GM18858 (cell line): ENCODE data around the gene AKAP8L.
"Not testable (repeated sequence)": the region's sequence is repeated elsewhere in the genome, so short reads cannot be mapped to it uniquely, and the experiment has no call there.

Experiments
- ATAC-seq: cut with Tn5 transposase; IDR thresholded peaks from one replicate; pipeline ENCODE4 v1.9.1; 2021; ENCODE audit not compliant: unreplicated experiment

The AKAP8L gene

DNA sequence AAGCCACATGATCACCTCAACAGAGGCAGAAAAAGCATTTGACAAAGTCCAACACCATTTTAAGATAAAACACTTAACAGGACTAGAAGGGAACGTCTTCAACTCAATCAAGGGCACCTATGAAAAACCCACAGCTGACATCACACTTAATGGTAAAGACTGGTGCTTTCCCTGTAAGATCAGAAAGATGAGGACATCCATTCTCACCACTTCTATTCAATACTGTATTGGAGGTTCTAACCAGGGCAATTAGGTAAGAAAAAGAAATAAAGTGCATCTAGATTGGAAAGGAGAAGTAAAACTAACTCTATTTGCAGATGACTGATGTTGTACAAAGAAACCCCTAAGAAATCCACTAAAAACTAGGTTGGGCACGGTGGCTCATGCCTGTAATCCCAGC, 28.0 kb downstream of the AKAP8L start:
- no peak for ATAC-seq

DNA sequence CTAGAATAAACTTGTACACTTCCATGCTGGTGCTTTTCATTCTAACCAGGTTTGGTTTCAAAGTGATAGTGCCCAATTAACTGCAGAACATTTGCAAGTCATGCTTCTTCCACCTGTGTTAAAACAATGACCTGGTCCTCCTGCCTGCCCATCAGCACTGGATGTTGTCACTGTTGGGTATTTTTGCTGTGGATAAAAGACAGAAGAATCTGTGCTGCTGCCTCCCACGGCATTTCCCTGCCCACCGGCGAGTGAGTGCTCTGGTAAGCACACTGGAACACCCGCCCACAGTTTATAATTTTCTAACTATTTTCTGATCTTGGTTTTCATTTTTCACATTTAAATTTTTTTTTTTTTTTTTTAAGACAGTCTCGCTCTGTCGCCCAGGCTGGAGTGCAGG, 36.9 kb downstream of the AKAP8L start:
- no peak for ATAC-seq

DNA sequence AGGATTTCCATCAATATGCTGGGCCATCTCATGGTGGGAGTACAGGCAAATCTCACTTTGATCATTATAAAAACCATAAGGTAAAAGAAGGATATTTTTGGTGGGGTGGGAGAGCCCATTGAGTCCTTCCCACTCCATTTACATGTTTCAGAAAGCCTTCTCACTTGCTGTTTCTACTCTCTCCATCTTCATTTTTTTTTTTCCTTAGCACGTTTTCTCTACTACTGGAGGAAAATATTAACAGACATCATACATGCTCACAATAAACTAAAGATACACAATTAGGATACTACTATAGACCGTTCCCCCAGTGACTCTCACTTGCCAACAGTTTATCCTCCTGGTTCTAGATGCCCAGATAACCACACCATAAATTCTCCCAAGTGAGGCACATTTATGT, 37.4 kb downstream of the AKAP8L start:
- no peak for ATAC-seq

DNA sequence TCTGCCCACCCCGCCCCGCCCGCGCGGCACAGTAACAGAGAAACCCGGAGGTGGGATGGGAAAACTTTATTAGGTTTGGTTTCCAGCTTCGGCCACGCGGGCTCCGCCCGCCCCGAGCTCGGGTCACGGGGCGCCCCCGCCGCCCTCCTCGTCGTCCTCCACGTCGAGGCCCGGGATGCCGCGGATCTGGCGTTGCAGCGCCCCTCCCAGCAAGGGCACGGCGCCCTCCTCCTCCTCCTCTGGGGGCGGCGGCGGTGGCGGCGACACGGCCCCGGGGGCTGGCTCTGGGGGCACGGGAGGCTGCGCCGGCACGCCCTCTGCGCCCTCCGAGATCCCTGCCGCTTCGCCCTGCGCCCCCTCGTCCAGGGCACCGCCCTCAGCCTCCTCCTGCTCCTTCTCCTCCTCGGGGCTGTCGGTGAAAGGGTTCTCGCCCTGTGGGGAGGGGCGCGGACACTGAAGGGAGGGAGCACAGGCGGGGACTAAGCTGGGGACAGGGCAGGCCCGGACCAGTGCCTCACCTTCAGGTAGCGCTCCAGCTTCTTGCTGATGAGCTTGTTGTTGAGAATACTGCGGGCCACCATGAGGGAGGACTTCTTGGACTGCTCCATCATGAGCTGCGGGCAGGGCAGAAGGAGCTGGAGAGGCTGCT, 38.7 kb downstream of the AKAP8L start:
- ATAC-seq, result peak; percentile 19

DNA sequence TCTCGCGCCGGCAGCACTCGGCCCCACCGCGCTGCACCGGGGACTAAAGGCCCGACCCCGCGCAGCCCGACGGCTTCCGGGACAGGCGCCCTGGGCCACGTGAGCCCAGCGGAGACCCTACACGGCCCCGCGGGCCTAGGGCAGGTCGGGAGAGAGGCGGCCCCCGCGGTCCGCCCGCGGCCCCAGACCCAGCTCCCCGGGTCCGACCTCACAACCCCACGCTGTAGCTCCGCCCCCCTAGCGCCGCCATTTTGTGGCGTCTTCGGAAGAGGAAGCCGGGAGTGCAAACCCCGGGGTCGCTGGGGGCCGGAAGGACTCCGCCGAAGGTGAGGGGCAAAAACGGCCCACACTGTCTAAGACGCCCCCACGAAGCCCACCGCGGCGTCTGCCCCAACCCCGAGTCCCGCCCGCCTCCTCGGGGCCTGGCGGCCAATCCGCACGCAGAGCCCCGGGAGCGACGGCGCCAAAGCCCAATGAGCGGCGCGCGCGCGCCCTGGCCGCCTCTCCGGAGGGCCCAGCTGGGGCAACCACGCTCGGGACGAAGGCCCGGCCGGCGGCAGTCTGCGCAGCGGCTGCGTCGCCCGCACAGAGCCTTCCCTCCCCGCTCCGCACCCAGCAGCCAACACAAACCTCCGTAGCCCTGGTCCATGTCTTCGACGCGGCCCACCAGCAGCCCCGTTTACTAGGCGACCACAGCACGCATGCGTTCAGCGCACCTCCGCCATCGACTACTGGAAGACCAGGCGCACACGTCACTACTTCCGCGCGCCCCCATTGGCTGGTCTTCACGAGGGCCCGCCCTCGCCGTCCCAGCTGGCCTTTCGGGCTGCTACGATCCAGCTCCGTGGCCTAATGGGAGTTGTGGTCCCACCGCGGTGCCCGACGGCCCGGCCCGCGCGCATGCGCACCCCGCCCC, 39.4 kb downstream of the AKAP8L start, which contains the start of gene AKAP8:
AKAP8 (minus strand) TSS at position 705 of the 916 bp plus-strand sequence; CDS start at position 649, 56 bp downstream.
- ATAC-seq, result peak; percentile 37

DNA sequence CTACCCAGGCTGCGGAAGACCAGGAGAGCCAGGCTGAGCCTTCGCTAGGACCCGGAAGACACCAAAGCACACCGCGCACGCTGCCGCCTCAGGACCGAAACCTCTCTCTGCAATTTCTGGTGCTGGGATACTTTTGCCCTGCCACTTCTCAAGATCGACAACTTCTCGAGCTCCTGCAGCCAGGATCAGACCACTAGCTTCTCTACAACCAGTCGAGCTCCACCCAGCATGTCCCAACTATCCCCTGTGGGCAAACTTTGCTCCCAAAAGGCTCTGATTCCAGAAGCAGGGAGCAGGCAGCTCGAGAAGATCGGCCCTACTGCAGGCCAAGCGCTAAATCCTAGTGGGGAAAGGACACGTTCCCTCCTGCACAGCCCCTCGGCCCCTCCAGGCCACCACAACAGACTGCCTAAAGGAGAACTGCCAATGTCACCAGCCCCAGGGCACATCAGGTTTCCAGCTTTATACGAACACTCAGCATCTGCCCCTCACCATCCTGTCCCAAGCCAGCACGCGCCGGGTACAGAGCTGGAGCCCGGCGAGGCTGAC, 40.2 kb downstream of the AKAP8L start:
- ATAC-seq, result no peak

DNA sequence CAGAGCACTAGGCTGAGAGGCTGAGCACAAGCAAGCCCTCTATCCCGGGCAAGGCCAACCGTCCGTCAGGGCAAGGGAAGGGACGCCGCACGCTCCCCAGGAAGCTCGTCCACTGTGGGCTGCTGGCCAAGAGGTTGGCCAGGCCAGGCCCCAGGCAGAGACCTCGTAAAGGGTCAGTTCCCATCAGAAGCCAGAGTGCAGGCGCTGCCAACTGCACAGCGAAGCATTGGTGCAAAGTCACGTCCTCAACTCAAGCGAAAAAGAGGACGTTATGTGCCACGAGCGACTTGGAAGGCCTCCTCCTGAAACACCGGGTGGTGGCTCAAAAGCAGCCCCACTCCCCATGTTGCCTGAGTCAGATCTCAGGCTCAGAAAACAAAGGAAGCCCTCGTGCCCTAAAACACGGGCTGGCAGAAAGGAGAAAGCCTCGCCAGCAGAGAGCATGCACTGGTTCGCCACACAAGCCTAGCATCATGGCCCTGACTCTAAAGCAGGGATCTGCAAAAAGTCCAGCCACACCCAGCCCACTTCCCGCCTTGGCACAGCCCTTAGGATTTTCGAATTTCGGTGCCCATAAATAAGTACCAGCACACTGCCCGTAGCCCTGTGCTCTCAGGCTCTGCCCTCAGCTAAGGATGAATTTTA, 43.9 kb downstream of the AKAP8L start:
- no peak for ATAC-seq

DNA sequence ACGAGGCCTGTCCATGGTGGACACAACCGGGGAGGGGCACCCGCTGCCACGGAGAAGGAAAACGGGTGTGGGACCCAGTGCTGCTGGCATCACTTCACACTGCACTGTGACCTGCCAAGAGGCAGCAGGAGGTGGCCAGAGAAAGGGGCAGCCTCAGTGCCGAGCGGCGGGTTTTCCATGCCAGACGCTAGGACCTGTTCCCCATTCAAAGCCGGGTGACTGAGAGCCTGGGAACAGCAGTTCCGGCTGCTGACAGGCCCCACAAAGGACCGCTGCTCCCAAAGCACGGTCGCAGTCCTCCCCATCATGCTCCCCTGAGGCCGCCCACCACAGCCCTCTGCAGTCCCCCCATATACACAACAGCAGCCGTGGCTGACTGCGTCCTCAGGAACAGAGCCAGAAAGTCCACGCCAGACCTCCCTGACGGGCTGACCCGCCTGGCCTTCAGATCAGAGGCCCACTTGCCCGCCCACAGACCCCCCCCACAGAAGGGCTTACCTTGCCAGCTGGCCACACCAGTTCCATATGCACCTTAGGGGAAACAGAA, 44.6 kb downstream of the AKAP8L start:
- no peak for ATAC-seq

DNA sequence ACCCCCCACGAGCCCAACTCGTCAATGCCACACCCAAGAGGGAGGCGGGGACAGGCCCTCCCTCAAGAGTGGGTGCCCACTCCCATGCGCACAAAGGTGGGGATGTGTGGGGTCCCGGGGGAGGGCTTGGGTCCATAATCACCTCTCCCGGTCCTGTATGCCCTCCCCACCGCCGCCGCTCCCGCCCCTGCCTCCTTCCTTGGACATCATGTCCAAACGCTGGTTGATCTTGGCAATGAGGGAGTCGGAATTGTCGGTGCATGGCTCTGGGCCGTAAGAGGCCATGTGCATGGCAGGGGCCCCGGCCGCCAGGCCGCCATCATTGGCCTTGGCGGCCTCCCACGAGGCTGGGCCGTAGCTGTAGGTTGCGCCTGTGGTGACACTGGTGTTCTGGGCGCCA, 45.1 kb downstream of the AKAP8L start:
- no peak for ATAC-seq

DNA sequence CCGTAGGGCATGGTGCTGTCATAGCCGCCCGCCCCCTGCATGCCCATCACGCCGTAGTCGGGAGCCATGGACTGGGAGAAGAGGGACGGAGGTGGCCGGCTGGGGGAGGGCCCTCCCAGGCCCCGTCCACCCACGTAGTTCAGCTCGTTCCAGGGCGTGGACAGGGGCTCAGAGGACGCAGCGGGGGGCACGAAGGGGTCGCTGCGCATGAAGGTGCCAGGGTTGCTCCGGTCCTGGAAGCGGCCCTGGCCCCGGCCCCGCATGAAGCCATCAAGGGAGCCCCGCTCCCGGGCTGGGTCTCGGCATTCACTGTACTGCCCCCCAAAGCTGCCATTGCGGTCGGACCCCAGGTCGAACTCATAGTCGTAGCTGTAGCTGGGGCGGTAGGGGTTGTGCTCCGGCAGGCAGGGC, 45.9 kb downstream of the AKAP8L start:
- ATAC-seq, result no peak

DNA sequence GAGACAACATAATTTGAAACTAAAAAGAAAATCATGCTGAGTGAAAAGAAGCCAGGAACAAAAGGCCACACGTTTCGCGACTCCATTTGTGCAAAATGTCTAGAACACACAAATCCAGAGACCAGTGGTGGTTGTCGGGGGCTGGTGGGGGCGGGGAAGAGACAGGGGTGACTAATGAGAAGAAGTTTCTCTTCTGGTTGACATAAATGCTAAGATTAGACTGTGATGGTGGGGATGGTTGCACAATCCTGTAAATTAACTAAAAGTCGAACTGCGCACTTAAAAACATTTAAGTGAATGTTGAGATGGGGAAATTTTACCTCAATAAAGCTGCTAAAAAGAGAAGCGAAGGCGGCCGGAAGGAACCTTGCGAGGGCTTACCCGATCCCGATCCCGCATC, 46.3 kb downstream of the AKAP8L start:
- no peak for ATAC-seq

DNA sequence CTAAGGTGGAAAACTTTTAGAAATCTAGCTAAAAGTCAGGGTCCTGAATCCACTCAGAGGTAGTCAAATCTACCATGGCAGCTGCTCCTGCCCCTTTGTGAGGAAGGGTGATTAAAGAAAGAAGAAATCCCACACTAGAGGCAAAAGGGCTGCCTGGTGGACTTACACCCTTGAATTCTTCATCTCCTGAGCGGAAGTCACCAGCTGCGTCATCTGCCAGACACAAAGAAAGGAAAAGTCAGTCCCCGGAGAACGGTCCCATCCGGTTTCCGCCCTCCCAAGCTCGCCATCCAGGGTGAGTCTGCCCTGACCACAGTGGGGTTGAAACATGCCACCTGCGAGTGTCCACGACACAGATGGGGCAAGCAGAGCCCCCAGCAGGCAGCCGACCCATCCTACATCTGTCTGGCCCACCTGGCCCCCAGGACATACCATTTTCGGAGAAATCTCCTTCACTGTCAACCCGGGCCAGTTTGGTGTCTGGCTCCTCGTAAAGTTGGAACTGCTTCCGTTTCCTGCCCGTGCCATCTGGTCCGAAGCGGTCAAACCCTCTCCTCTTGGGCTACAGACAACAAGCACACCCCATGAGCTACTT, 46.9 kb downstream of the AKAP8L start:
- no peak for ATAC-seq

DNA sequence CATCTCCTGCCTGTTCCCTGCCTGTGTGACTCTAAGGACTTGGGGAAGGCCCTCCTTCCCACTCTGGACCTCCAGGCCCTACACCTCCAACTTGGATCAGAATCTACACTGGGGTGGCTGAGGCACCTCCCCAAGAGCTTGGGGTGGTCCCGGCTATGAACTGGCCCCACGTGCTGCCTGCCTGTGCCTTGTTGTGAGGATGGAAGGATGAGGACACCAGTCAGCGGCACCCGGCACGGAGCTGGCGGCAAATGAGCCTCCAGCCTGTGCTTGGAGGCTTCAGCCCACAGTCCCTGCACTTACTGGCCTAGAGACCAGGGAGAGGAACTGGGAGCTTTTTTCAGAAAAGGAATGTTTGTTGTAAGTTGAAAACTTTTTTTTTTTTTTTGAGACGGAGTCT, 47.7 kb downstream of the AKAP8L start:
- ATAC-seq, result no peak

DNA sequence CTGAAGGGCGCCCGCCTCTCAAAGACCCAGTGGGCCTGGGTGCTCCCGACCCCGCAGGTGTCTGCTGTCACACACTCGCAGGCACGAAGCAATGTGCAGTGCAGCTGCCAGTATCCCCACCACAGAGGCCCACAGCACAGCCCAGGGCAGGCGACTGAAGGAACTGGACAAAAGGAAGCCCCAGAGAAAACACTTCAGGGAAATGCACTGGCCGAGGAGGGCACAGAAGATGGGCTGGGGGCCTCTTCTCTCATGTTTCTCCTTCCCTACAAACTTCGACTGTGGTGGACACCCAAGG, 49.2 kb downstream of the AKAP8L start:
- ATAC-seq, result no peak

DNA sequence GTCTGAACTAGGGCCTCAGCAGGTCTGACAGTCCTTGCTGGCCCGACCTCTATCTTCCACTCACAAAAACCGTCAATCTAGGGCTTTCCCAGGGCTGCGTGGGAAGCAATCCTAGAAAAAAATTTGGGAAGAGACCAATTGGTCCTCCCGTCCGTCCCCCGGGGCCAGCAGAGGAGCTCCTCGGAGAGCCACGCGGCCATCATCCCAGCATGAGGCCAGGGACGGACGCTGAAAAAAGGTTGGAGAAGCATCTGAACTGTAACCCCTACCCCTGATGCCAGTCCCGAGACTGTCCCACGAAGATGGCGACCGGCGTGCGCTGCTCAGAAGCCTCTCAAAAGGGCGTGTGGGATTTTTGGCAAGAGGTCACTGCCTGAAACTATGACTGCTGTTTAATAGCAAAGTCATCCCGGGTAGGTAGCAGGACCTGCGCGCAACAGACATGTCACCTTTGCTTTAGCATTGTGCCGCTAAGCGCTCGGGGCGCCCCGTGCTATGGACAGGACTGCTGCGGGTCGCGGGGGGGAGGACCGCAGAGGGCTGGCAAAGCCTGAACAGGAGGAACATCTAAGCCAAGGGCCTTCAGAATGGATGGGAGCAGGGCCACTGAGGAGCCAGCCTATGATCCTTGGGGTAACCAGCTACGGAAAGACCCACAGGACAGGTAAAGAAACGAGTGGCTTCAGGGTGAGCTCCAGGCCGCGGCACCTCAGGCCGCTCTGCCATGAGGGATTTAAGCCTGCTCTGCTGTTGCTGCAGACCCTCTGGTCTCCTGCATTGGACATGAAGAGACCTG, 49.8 kb downstream of the AKAP8L start:
- no peak for ATAC-seq

DNA sequence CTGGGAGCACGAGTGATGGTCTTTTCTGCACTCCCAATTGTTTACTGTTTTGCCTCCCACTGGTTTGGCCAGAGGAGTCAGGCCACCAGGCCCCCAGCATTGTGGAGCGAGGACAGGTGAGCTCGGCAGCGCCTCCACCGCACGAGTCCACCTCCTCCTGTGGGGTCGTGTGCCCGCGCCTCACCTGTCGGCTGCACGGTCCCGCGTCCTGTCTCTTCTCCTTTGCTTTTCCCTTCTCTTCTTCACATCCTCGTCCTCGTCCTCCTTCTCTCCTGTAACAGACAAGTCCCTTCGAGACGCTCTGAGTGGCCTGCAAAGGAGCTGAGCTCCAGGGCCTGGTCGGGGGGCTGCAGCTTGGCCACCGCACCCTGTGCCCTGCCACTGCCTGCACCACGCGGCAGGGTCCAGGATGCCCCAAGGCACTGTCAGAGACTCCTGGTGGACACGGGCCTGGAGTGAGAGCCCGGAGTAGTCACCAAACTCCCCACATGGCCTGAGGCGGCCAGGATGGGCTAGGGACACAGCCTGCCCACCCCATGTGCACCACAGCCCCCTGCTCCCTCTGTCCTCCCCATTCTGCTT, 50.6 kb downstream of the AKAP8L start:
- ATAC-seq, result no peak

DNA sequence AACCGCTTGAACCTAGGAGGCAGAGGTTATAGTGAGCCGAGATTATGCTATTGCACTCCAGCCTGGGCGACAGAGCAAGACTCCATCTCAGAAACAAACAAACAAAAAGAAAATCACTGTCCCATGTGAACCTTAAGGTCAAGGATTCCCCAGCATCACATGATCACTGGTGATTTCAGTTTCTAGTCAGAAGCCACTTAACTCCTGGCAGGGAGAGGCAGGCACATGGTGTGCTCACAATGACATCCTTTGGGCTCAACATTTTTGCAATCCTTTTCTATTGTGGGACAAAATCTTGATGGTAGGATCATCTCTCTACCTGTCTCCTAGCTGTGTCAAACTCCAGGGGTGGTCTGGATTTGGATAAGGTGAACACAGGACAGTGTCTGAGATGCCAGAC, 51.3 kb downstream of the AKAP8L start:
- ATAC-seq, result no peak

DNA sequence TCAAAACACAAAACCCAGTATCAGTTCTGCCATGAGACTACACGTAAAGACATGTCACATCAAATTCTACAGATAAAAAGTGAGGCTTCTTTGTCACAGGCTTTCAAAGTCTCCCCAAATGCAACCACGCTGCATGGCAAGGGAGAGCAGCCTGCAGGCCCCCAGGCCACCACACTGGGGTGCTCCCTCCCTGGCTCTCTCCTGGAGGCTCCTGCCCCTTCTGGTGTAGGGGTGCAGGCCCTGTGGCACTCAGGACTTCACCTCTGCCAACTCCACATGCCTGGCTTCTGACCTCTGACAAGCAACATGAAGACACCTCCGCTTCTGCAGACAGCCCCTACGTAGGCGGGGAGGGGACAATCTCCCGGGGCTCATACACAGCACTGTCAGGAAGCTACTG, 53.5 kb downstream of the AKAP8L start:
- ATAC-seq, result no peak

DNA sequence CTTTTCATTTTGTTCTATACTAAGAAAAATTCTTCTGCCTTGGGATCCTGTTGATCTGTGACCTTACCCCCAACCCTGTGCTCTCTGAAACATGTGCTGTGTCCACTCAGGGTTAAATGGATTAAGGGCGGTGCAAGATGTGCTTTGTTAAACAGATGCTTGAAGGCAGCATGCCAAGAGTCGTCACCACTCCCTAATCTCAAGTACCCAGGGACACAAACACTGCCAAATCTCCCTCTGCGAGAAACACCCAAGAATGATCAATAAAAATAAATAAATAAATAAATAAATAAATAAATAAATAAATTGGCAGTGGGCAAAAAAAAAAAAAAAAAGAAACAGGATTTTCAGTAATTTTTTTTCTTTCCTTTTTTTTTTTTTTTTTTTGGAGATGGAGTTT, 55.0 kb downstream of the AKAP8L start:
- ATAC-seq, result not testable (repeated sequence)

DNA sequence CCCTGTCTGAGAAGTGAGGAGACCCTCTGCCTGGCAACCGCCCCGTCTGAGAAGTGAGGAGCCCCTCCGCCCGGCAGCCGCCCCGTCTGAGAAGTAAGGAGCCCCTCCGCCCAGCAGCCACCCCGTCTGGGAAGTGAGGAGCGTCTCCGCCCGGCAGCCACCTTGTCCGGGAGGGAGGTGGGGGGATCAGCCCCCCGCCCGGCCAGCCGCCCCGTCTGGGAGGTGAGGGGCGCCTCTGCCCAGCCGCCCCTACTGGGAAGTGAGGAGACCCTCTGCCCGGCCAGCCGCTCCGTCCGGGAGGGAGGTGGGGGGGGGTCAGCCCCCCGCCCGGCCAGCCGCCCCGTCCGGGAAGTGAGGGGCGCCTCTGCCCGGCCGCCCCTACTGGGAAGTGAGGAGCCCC, 55.7 kb downstream of the AKAP8L start:
- ATAC-seq, result not testable (repeated sequence)
